ENCODE measurements around the gene CSKMT. TPM values are rescaled to one million over a fixed set of nuclear protein-coding genes. Genes with fewer than 3 reads are reported as not detected.
A peak's percentile ranks its signal among the peaks of the same experiment; 100 is the strongest.
"Not testable (repeated sequence)": the region's sequence is repeated elsewhere in the genome, so short reads cannot be mapped to it uniquely, and the experiment has no call there.

CSKMT gene
- total RNA-seq, 1 experiment from 2014 or later = 6.4 TPM

GRCh38 chr11:62652161-62653006 lies 12.7 kb upstream of the CSKMT start:
- DNase-seq (ENCODE audit: low read depth) = no peak
- in situ Hi-C loops (cut with HindIII; ENCODE audit: low pct_unique_long_range_greater_than_20kb, low sequenced_read_pairs) = no loop called here

GRCh38 chr11:62654297-62654696 lies 10.8 kb upstream of the CSKMT start:
- no peak for DNase-seq (ENCODE audit: low read depth)
- in situ Hi-C loops (cut with HindIII; ENCODE audit: low pct_unique_long_range_greater_than_20kb, low sequenced_read_pairs) = no loop called here

GRCh38 chr11:62656796-62657429 lies 8.2 kb upstream of the CSKMT start:
- in situ Hi-C loops (cut with HindIII; ENCODE audit: low pct_unique_long_range_greater_than_20kb, low sequenced_read_pairs) = no loop called here
- no peak for DNase-seq (ENCODE audit: low read depth)

- in situ Hi-C loops (cut with HindIII; ENCODE audit: low pct_unique_long_range_greater_than_20kb, low sequenced_read_pairs) = no loop called here
- DNase-seq (ENCODE audit: low read depth) = no peak
These were observed 572 bp upstream of the CSKMT start for GRCh38 chr11:62664405-62665074.

- in situ Hi-C loops (cut with HindIII; ENCODE audit: low pct_unique_long_range_greater_than_20kb, low sequenced_read_pairs) = no loop called here
These were observed 617 bp downstream of the CSKMT start for GRCh38 chr11:62665599-62666258.

GRCh38 chr11:62666259-62666926 lies 1.3 kb downstream of the CSKMT start:
- in situ Hi-C loops (cut with HindIII; ENCODE audit: low pct_unique_long_range_greater_than_20kb, low sequenced_read_pairs) = no loop called here
- DNase-seq (ENCODE audit: low read depth) = no peak

More at GRCh38 chr11:62665599-62666258, 617 bp downstream of the CSKMT start:
- DNase-seq (ENCODE audit: low read depth) = no peak

GRCh38 chr11:62667460-62667859 lies 2.3 kb downstream of the CSKMT start:
- DNase-seq (ENCODE audit: low read depth) = no peak
- in situ Hi-C loops (cut with HindIII; ENCODE audit: low pct_unique_long_range_greater_than_20kb, low sequenced_read_pairs) = no loop called here

- in situ Hi-C loops (cut with HindIII; ENCODE audit: low pct_unique_long_range_greater_than_20kb, low sequenced_read_pairs) = no loop called here
- DNase-seq (ENCODE audit: low read depth) = peak; percentile 14
These were observed 4.5 kb downstream of the CSKMT start for GRCh38 chr11:62669420-62670161.

- in situ Hi-C loops (cut with HindIII; ENCODE audit: low pct_unique_long_range_greater_than_20kb, low sequenced_read_pairs) = no loop called here
- no peak for DNase-seq (ENCODE audit: low read depth)
These were observed 6.1 kb downstream of the CSKMT start for GRCh38 chr11:62671236-62671607.

- in situ Hi-C loops (cut with HindIII; ENCODE audit: low pct_unique_long_range_greater_than_20kb, low sequenced_read_pairs) = no loop called here
These were observed 6.7 kb downstream of the CSKMT start, which contains the start of the genes LBHD1 and UQCC3 for GRCh38 chr11:62671608-62672389. Gene LBHD1 (minus strand): TSS chr11:62672267. CDS start chr11:62670031, 2,236 bp downstream. Gene UQCC3 (plus strand): TSS chr11:62671673. CDS start chr11:62671746, 73 bp downstream.

GRCh38 chr11:62673196-62673525 lies 8.0 kb downstream of the CSKMT start:
- no peak for DNase-seq (ENCODE audit: low read depth)
- in situ Hi-C loops (cut with HindIII; ENCODE audit: low pct_unique_long_range_greater_than_20kb, low sequenced_read_pairs) = no loop called here

More at GRCh38 chr11:62671608-62672389, 6.7 kb downstream of the CSKMT start, which contains the start of the genes LBHD1 and UQCC3:
- peak; percentile 80 for DNase-seq (ENCODE audit: low read depth)

GRCh38 chr11:62675415-62675814 lies 10.3 kb downstream of the CSKMT start:
- in situ Hi-C loops (cut with HindIII; ENCODE audit: low pct_unique_long_range_greater_than_20kb, low sequenced_read_pairs) = not testable (repeated sequence)

GRCh38 chr11:62676698-62677097 lies 11.6 kb downstream of the CSKMT start:
- in situ Hi-C loops (cut with HindIII; ENCODE audit: low pct_unique_long_range_greater_than_20kb, low sequenced_read_pairs) = no loop called here

More at GRCh38 chr11:62675415-62675814, 10.3 kb downstream of the CSKMT start:
- not testable (repeated sequence) for DNase-seq (ENCODE audit: low read depth)

GRCh38 chr11:62677156-62677555 lies 12.0 kb downstream of the CSKMT start:
- in situ Hi-C loops (cut with HindIII; ENCODE audit: low pct_unique_long_range_greater_than_20kb, low sequenced_read_pairs) = no loop called here

More at GRCh38 chr11:62676698-62677097, 11.6 kb downstream of the CSKMT start:
- DNase-seq (ENCODE audit: low read depth) = no peak

GRCh38 chr11:62677714-62678113 lies 12.6 kb downstream of the CSKMT start:
- in situ Hi-C loops (cut with HindIII; ENCODE audit: low pct_unique_long_range_greater_than_20kb, low sequenced_read_pairs) = no loop called here

More at GRCh38 chr11:62677156-62677555, 12.0 kb downstream of the CSKMT start:
- peak; percentile 28 for DNase-seq (ENCODE audit: low read depth)

GRCh38 chr11:62678433-62678769 lies 13.3 kb downstream of the CSKMT start:
- no peak for DNase-seq (ENCODE audit: low read depth)
- in situ Hi-C loops (cut with HindIII; ENCODE audit: low pct_unique_long_range_greater_than_20kb, low sequenced_read_pairs) = no loop called here

More at GRCh38 chr11:62677714-62678113, 12.6 kb downstream of the CSKMT start:
- no peak for DNase-seq (ENCODE audit: low read depth)
